HCT116 (cell line): ENCODE results near the gene HIGD2A.

ENCODE experiments used
- POLR2AphosphoS5 ChIP-seq: IDR thresholded peaks from 2 replicates; pipeline ENCODE4 v1.6.1; 2011; ENCODE audit warnings: mild to moderate bottlenecking, low read depth, low read length, moderate library complexity
- SIN3A ChIP-seq: IDR thresholded peaks from 2 replicates; pipeline ENCODE4 v1.6.1; 2012; ENCODE audit warnings: low read depth

GRCh38 chr5:176438959-176439757 lies 50.6 kb downstream of the HIGD2A start:
- no peak for TF ChIP-seq SIN3A
- no peak for TF ChIP-seq POLR2AphosphoS5
